HUES64 (cell line): ENCODE data around the gene NKX2-2.
"Not testable (repeated sequence)": the region's sequence is repeated elsewhere in the genome, so short reads cannot be mapped to it uniquely, and the experiment has no call there.

Experiments
- H3K27ac ChIP-seq: 2 replicates; pipeline ENCODE4 v1.7.0; 2013; ENCODE audit warnings: low read depth, low read length, inconsistent platforms
- H3K27me3 ChIP-seq: 2 replicates; pipeline ENCODE4 v1.6.1; 2013; ENCODE audit warnings: mild to moderate bottlenecking, low read length; ENCODE audit not compliant: insufficient read depth
- H3K36me3 ChIP-seq: 2 replicates; pipeline ENCODE4 v1.6.1; 2013; ENCODE audit warnings: mild to moderate bottlenecking, low read length; ENCODE audit not compliant: insufficient read depth
- H3K4me1 ChIP-seq: 2 replicates; pipeline ENCODE4 v1.6.1; 2013; ENCODE audit warnings: mild to moderate bottlenecking, low read length, moderate library complexity; ENCODE audit not compliant: insufficient read depth
- H3K4me3 ChIP-seq: 2 replicates; pipeline ENCODE4 v1.5.1; 2013; ENCODE audit warnings: mild to moderate bottlenecking, low read length, moderate library complexity
- H3K9ac ChIP-seq: 2 replicates; pipeline ENCODE4 v1.6.1; 2013; ENCODE audit warnings: mild to moderate bottlenecking, low read depth, low read length
- H3K9me3 ChIP-seq: 2 replicates; pipeline ENCODE4 v1.6.1; 2013; ENCODE audit warnings: low read depth, low read length; ENCODE audit not compliant: insufficient read depth
- WGBS: fragments of 150-250, 120-280 bp; methylation state at CpG from one replicate; pipeline ENCODE4 v1.1.7; 2013; ENCODE audit warnings: missing lambda C conversion rate; 5-methylcytosine and 5-hydroxymethylcytosine counted together

NKX2-2 gene

DNA sequence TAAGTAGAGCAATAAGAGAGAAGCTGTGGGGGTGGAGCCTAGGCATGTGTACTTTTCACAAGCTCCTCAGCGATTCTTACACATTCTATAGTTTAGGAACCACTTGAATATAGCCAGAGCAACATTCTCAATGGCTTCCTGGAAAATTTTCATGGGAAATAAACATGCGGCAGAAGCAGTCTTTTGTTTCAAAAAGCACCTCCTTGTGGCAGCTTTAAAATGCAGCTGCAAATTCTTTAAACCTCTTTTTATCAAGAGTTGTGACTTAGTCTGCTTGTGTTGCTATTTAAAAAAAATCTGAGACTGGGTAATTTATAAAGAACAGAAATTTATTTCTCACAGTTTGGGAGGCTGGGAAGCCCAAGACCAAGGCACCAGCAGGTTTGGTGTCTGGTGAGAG, 23.8 kb downstream of the NKX2-2 start:
- Histone ChIP-seq H3K9ac (no peak overlapping the region), H3K4me3 (no peak overlapping the region), H3K9me3 (no peaks in the 10 kb centered on the region), H3K4me1 (no peaks in the 10 kb centered on the region; the same call in 1 of the 2 replicates), H3K27ac (no peak overlapping the region), H3K36me3 (no peaks in the 10 kb centered on the region), H3K27me3 (no peaks in the 10 kb centered on the region)
- 76% methylated on average over 2 of the region's 2 CpGs for WGBS

DNA sequence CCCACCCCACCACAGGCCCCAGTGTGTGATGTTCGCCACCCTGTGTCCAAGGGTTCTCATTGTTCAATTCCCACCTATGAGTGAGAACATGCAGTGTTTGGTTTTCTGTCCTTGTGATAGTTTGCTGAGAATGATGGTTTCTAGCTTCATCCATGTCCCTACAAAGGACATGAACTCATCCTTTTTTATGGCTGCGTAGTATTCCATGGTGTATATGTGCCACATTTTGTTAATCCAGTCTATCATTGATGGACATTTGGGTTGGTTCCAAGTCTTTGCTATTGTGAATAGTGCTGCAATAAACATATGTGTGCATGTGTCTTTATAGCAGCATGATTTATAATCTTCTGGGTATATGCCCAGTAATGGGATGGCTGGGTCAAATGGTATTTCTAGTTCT, 33.7 kb downstream of the NKX2-2 start:
- not testable (repeated sequence) for H3K4me1 ChIP-seq, H3K9me3 ChIP-seq, H3K27ac ChIP-seq, H3K4me3 ChIP-seq, H3K9ac ChIP-seq, H3K36me3 ChIP-seq, H3K27me3 ChIP-seq
- WGBS = no CpG with 5 or more reads among the region's 2 CpGs

DNA sequence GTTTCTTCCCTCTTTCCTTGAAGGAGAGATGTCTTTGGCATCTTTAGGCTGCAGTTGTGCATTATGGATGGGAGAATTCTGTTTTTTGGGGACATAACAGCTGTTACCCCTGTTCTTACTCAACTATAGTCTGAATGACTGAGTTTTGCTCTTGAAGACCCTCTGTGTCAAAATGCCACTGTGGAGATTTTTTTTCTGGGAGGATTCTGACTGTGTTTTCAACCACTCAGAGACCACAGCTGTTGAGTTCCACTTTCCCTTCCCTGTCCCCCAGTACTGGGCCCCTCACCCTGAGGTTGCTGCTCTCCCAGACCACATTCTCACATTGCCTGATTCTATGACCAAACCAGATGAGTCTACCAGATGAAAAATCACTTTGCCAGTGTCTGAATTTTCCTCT, 48.1 kb downstream of the NKX2-2 start:
- no peak overlapping the region for H3K4me3 ChIP-seq
- no peak overlapping the region for H3K9ac ChIP-seq
- H3K27me3 ChIP-seq = no peaks in the 10 kb centered on the region
- H3K9me3 ChIP-seq = no peaks in the 10 kb centered on the region
- no peak overlapping the region for H3K27ac ChIP-seq
- no peaks in the 10 kb centered on the region for H3K36me3 ChIP-seq
- H3K4me1 ChIP-seq = no peaks in the 10 kb centered on the region

DNA sequence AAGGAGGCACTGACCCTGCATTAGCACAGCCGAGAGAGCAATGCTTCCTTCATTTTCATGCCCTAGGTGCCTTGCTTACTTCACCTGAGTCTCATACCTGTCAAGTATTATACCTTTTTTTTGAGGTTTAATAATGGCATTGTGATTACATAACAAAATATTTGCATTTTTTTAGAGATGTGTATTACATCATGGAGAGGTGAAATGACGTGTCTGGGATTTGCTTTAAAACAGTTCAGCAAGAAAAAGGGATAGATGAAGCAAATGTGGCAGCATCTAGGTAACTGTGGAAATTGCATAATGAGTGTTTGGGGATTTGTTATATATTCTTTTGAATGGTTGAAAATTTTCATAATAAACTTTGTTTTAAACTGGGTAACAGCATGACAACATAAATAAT, 48.9 kb downstream of the NKX2-2 start:
- Histone ChIP-seq H3K4me1 (no peaks in the 10 kb centered on the region), H3K36me3 (no peaks in the 10 kb centered on the region), H3K9me3 (no peaks in the 10 kb centered on the region), H3K27me3 (no peaks in the 10 kb centered on the region), H3K4me3 (no peak overlapping the region), H3K27ac (no peak overlapping the region), H3K9ac (no peak overlapping the region)
- WGBS = 92% methylated on average over 2 of the region's 2 CpGs
